B cell (primary cell): Measurements from ENCODE around the gene PCGF1. TPM values are rescaled to one million over a fixed set of nuclear protein-coding genes. Genes with fewer than 3 reads are reported as not detected.

Experiments
- ATAC-seq: fragments of 200-7000 bp; cut with Tn5 transposase; one replicate; pipeline ENCODE4 v1.10.0; 2021; ENCODE audit warnings: low read depth, mild to moderate bottlenecking, moderate number of reproducible peaks, moderate library complexity
- CTCF ChIA-PET: fragments of 350-600 bp; sonication (Branson Sonifier 250); formaldehyde crosslinking; loops from one replicate; lab custom pipeline; 2021; ENCODE audit warnings: antibody characterized with exemption, inconsistent platforms; lab: Charles Lee
- POLR2A ChIA-PET: fragments of 350-600 bp; sonication (Branson Sonifier 250); formaldehyde crosslinking; loops from one replicate; lab custom pipeline; 2021; ENCODE audit warnings: antibody characterized with exemption; lab: Charles Lee
- DNase-seq: peaks from one replicate; pipeline ENCODE4 v3.0.0; 2013
- H2AFZ ChIP-seq: 2 replicates; pipeline ENCODE4 v1.6.1; 2012; ENCODE audit warnings: mild to moderate bottlenecking, low read depth, low read length; ENCODE audit not compliant: insufficient read depth, poor library complexity, severe bottlenecking
- H3K27ac ChIP-seq, 2 donors: 1 replicate in 1 of 2; 2 replicates in 1 of 2; pipeline ENCODE4 v1.5.1; 2012 to 2013; ENCODE audit warnings: low read length in 2 of 2, mild to moderate bottlenecking in 2 of 2, moderate library complexity in 1 of 2
- H3K27me3 ChIP-seq, 4 experiments: fragments of 200-600 bp in 1 of 4; sonication (generic) in 1 of 4; replicated peaks in 1 of 4; 1 replicate in 2 of 4; 2 replicates in 2 of 4; pipeline versions ENCODE4 v1.6.1 to v1.7.0; 2013 to 2016; ENCODE audit warnings: low read length in 3 of 4, mild to moderate bottlenecking in 2 of 4, mixed read lengths in 1 of 4, moderate library complexity in 1 of 4; ENCODE audit not compliant: insufficient read depth in 4 of 4, control insufficient read depth in 3 of 4; ENCODE audit errors: control extremely low read depth in 1 of 4
- H3K36me3 ChIP-seq, 2 experiments: replicated peaks in 1 of 2; 1 replicate in 1 of 2; 2 replicates in 1 of 2; pipeline versions ENCODE4 v1.6.1 to v1.7.1; 2013; ENCODE audit warnings: low read length in 1 of 2; ENCODE audit not compliant: insufficient read depth in 2 of 2, control insufficient read depth in 1 of 2; ENCODE audit errors: control extremely low read depth in 1 of 2, extremely low read depth in 1 of 2
- H3K4me1 ChIP-seq, 2 donors: fragments of 200-600 bp in 1 of 2; sonication (generic) in 1 of 2; 1 replicate in 1 of 2; 2 replicates in 1 of 2; pipeline versions ENCODE4 v1.5.1 to v1.6.1; 2013 to 2017; ENCODE audit warnings: low read length in 2 of 2; ENCODE audit not compliant: control insufficient read depth in 2 of 2, insufficient read depth in 2 of 2
- H3K4me2 ChIP-seq: replicated peaks from 2 replicates; pipeline ENCODE3; 2012; ENCODE audit warnings: mild to moderate bottlenecking, low read depth, low read length; ENCODE audit not compliant: poor library complexity, severe bottlenecking
- H3K4me3 ChIP-seq, 5 experiments: fragments of 200-600 bp in 1 of 5; sonication (generic) in 1 of 5; 1 replicate in 3 of 5; 2 replicates in 2 of 5; pipeline versions ENCODE4 v1.5.1 to v1.7.0; 2011 to 2016; ENCODE audit warnings: low read length in 4 of 5, mild to moderate bottlenecking in 4 of 5, low read depth in 2 of 5, control low read depth in 1 of 5, moderate library complexity in 1 of 5; ENCODE audit not compliant: insufficient read depth in 1 of 5; ENCODE audit errors: control extremely low read depth in 1 of 5, extremely low read depth in 1 of 5
- H3K79me2 ChIP-seq: fragments of 200-600 bp; sonication (generic); one replicate; pipeline ENCODE4 v1.6.0; 2016; ENCODE audit warnings: low read length; ENCODE audit not compliant: control insufficient read depth, insufficient read depth
- H3K9ac ChIP-seq: fragments of 200-600 bp; sonication (generic); 2 replicates; pipeline ENCODE4 v1.6.1; 2017; ENCODE audit warnings: mild to moderate bottlenecking, low read length, moderate library complexity
- H3K9me3 ChIP-seq, 3 donors: one replicate each; pipeline versions ENCODE4 v1.6.1 to v1.7.1; 2013; ENCODE audit warnings: low read length in 2 of 3; ENCODE audit not compliant: control insufficient read depth in 2 of 3, insufficient read depth in 1 of 3; ENCODE audit errors: control extremely low read depth in 1 of 3
- H4K20me1 ChIP-seq: 2 replicates; pipeline ENCODE4 v1.6.0; 2012; ENCODE audit warnings: mild to moderate bottlenecking, low read length; ENCODE audit not compliant: insufficient read depth, control insufficient read depth, poor library complexity, severe bottlenecking
- H3K27ac Mint-ChIP-seq: one replicate; pipeline ENCODE4 v1.8.0; 2021; ENCODE audit warnings: mixed read lengths
- H3K27me3 Mint-ChIP-seq: one replicate; pipeline ENCODE4 v1.8.0; 2021; ENCODE audit warnings: mixed read lengths
- H3K4me1 Mint-ChIP-seq: one replicate; pipeline ENCODE4 v1.8.0; 2021; ENCODE audit warnings: mixed read lengths
- H3K4me3 Mint-ChIP-seq: one replicate; pipeline ENCODE4 v1.8.0; 2021; ENCODE audit warnings: mixed read lengths
- H3K9me3 Mint-ChIP-seq: one replicate; pipeline ENCODE4 v1.8.0; 2022; ENCODE audit warnings: mixed read lengths; ENCODE audit not compliant: insufficient read depth
- EZH2 ChIP-seq: IDR thresholded peaks from 2 replicates; pipeline ENCODE4 v1.6.1; 2012; ENCODE audit warnings: borderline replicate concordance, low read depth, mild to moderate bottlenecking, moderate library complexity, low read length; ENCODE audit not compliant: insufficient read depth, poor library complexity, severe bottlenecking
- whole genome bisulfite sequencing: methylation state at CpG from one replicate; pipeline ENCODE4 v1.1.5; 2013; ENCODE audit warnings: missing lambda C conversion rate; ENCODE audit not compliant: insufficient coverage; 5-methylcytosine and 5-hydroxymethylcytosine counted together
- intact Hi-C: fragments of 100-400 bp; cut with micrococcal nuclease; formaldehyde crosslinking; loops from one replicate; pipeline ENCODE4 v1.10.0; 2022
- polyA plus RNA-seq: library from polyadenylated mRNA; depleted of rRNA; stranded (reverse); fragments of >200 nt; gene quantifications from 2 replicates; pipeline ENCODE4 v1.2.3, GENCODE V29; 2012
- total RNA-seq, 2 donors: library from RNA; stranded (reverse); fragments of 120-200 nt in 1 of 2; gene quantifications; 1 replicate in 1 of 2; 2 replicates in 1 of 2; pipeline versions ENCODE4 v1.2.3 to v1.2.4, GENCODE V29; 2013 to 2022
- TF ChIP-seq, protein P1 (sequence below): fragments of 200-600 bp; IDR thresholded peaks from one replicate; pipeline ENCODE4 v1.8.0; 2022; ENCODE audit warnings: antibody characterized with exemption, mild to moderate bottlenecking

Gene PCGF1
- total and polyA plus RNA-seq, 2 donors (not counting 1 experiment from before 2014, with no cell fraction given) = 21.9 to 40.1 TPM

DNA sequence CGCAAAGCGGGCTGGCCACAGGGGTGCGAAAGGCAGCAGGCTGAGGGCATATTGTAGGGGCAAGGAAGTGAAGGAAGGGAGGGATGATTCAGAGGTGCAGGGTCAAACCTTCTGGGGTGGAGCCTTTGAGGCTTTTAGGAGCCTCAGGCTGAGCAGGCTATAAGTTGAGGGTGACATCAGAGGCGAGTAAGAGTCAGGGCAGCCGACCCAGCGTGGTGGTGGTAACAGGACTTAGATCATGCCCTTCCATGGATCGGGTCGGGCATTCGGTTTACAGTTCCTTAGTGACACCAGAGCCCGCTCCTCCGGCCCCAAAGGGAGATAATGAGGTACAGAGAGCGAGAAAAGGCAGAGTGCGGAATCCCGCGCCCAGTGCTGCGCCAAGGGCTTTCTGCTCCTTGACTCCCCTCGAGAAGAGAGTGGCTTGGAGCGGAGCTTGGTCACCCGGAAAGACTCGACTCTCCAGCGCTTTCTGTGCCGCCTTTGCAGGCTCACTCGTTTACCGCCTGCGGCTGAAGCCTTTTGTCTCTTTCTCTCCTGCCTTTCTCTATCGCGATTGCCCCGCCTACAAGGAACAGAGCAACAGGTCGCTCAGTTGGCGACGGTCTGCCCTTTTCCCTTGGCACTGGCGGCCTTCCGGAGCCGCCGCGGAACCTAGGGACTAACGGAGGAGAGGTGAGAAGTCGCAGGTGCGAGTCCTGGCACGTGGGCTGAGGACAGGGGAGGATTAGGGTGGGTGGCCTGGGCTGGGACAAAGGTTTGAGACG, 8.8 kb downstream of the PCGF1 start:
- peak overlapping the region; percentile 92 for H3K4me3 Mint-ChIP-seq
- DNase-seq (peak; percentile 60), ATAC-seq (no peak)
- CTCF ChIA-PET = interaction anchor here (0.6 to 1.7 kb wide), 3 partner anchors 8 to 62 kb away, joined by 3 to 6 read pairs (median 4); partner anchors contain the start of gene PCGF1
- H3K4me2 ChIP-seq = peak overlapping the region; percentile 91
- no peaks in the 10 kb centered on the region for H3K9me3 Mint-ChIP-seq
- no peaks in the 10 kb centered on the region for H3K79me2 ChIP-seq
- H3K9me3 ChIP-seq = peaks cover 0 to 30% (median 0%) of the 10 kb centered on the region in 3 donors
- intact Hi-C loops = loop anchor here (5.0 kb wide), 1 partner anchor 34 kb away; no protein-coding TSS in a partner anchor
- POLR2A ChIA-PET = interaction anchor here (0.6 to 1.9 kb wide), 4 partner anchors 8 to 150 kb away, joined by 3 to 7 read pairs (median 4); partner anchors contain the start of gene PCGF1
- H3K4me1 Mint-ChIP-seq = peaks cover 45% of the 10 kb centered on the region
- WGBS = 3% methylated on average over 36 of the region's 41 CpGs
- TF ChIP-seq, protein P1, sequence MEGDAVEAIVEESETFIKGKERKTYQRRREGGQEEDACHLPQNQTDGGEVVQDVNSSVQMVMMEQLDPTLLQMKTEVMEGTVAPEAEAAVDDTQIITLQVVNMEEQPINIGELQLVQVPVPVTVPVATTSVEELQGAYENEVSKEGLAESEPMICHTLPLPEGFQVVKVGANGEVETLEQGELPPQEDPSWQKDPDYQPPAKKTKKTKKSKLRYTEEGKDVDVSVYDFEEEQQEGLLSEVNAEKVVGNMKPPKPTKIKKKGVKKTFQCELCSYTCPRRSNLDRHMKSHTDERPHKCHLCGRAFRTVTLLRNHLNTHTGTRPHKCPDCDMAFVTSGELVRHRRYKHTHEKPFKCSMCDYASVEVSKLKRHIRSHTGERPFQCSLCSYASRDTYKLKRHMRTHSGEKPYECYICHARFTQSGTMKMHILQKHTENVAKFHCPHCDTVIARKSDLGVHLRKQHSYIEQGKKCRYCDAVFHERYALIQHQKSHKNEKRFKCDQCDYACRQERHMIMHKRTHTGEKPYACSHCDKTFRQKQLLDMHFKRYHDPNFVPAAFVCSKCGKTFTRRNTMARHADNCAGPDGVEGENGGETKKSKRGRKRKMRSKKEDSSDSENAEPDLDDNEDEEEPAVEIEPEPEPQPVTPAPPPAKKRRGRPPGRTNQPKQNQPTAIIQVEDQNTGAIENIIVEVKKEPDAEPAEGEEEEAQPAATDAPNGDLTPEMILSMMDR = no peak
- TF ChIP-seq EZH2 = no peak
- H3K27ac Mint-ChIP-seq = peak overlapping the region; percentile 64
- peaks cover 46 to 49% of the 10 kb centered on the region in 2 donors for H3K4me1 ChIP-seq
- peaks cover 0 to 7% of the 10 kb centered on the region in 2 experiments for H3K36me3 ChIP-seq
- H3K27ac ChIP-seq = no peak overlapping the region
- H3K27me3 Mint-ChIP-seq = peaks cover 50% of the 10 kb centered on the region
- H3K9ac ChIP-seq = peak overlapping the region; percentile 70
- peak overlapping the region; percentile 26 to 69 (median 38) for H3K4me3 ChIP-seq
- peak overlapping the region; percentile 64 for H2AFZ ChIP-seq
- peaks cover 0 to 67% (median 36%) of the 10 kb centered on the region in 4 experiments for H3K27me3 ChIP-seq
- H4K20me1 ChIP-seq = no peaks in the 10 kb centered on the region
